ENCODE measurements around the gene GRM7. TPM values are rescaled to one million over a fixed set of nuclear protein-coding genes. Genes with fewer than 3 reads are reported as not detected.

The GRM7 gene
- total and polyA plus RNA-seq, 2 donors (not counting 1 experiment from before 2014, with no cell fraction given), result not detected

DNA sequence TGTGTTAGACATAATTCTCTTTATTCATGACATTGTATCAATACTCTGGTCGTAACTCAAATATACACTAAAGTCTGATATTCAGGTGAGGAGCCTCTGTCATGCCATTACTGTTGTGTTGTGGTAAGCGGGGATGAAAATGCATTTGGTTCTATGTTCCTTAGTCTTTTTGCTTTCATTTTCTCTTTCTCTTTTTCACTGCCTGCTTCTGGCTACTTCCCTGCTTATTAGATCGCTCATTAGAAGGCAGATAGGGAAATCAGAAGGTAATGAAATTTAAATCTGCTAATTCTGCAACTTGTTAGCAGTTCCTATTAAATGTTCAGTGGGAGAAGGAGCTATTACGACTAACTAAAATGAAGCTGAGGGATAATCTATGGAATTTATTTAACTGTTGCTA is 345.0 kb downstream of the GRM7 start:
- peak overlapping the region; percentile 25 for H2AFZ ChIP-seq (ENCODE audit: insufficient read depth, low read depth, low read length, poor library complexity, severe bottlenecking)
- no peaks in the 10 kb centered on the region for H3K27me3 Mint-ChIP-seq
- POLR2A ChIA-PET, result no interaction called here
- peak overlapping the region; percentile 75 for H3K4me3 Mint-ChIP-seq
- no peak for TF ChIP-seq EZH2 (IDR thresholded peaks at IDR 0.05; ENCODE audit: borderline replicate concordance, insufficient read depth, low read depth, low read length, poor library complexity, severe bottlenecking)
- TF ChIP-seq, protein P1, sequence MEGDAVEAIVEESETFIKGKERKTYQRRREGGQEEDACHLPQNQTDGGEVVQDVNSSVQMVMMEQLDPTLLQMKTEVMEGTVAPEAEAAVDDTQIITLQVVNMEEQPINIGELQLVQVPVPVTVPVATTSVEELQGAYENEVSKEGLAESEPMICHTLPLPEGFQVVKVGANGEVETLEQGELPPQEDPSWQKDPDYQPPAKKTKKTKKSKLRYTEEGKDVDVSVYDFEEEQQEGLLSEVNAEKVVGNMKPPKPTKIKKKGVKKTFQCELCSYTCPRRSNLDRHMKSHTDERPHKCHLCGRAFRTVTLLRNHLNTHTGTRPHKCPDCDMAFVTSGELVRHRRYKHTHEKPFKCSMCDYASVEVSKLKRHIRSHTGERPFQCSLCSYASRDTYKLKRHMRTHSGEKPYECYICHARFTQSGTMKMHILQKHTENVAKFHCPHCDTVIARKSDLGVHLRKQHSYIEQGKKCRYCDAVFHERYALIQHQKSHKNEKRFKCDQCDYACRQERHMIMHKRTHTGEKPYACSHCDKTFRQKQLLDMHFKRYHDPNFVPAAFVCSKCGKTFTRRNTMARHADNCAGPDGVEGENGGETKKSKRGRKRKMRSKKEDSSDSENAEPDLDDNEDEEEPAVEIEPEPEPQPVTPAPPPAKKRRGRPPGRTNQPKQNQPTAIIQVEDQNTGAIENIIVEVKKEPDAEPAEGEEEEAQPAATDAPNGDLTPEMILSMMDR (IDR thresholded peaks at IDR 0.05), result no peak
- H3K4me1 ChIP-seq (ENCODE audit: control insufficient read depth in 2 of 2, insufficient read depth in 2 of 2, low read length in 2 of 2), result no peaks in the 10 kb centered on the region
- no peak overlapping the region for H3K27ac ChIP-seq (ENCODE audit: low read length in 2 of 2)
- WGBS (ENCODE audit: insufficient coverage), result no CpG with 5 or more reads among the region's 4 CpGs
- no peak overlapping the region for H3K9ac ChIP-seq (ENCODE audit: low read length)
- H3K36me3 ChIP-seq (replicated peaks in 1 of 2; ENCODE audit: control extremely low read depth in 1 of 2, control insufficient read depth in 1 of 2, extremely low read depth in 1 of 2, insufficient read depth in 2 of 2, low read length in 1 of 2), result no peaks in the 10 kb centered on the region
- ATAC-seq (ENCODE audit: low read depth) (no peak), DNase-seq (no peak)
- H3K4me2 ChIP-seq (replicated peaks; ENCODE audit: low read depth, low read length, poor library complexity, severe bottlenecking), result peak overlapping the region; percentile 33
- intact Hi-C loops (cut with micrococcal nuclease), result no loop called here
- CTCF ChIA-PET, result no interaction called here
- peaks cover 0 to 1% (median 0%) of the 10 kb centered on the region in 3 donors for H3K9me3 ChIP-seq (ENCODE audit: control extremely low read depth in 1 of 3, control insufficient read depth in 2 of 3, insufficient read depth in 1 of 3, low read length in 2 of 3)
- peak overlapping the region in 1 of 5 experiments; percentile 11 for H3K4me3 ChIP-seq (ENCODE audit: control extremely low read depth in 1 of 5, extremely low read depth in 1 of 5, insufficient read depth in 1 of 5, low read depth in 2 of 5, low read length in 4 of 5)
- H3K79me2 ChIP-seq (ENCODE audit: control insufficient read depth, insufficient read depth, low read length), result no peaks in the 10 kb centered on the region
- no peaks in the 10 kb centered on the region for H3K27me3 ChIP-seq (replicated peaks in 1 of 4; ENCODE audit: control extremely low read depth in 1 of 4, control insufficient read depth in 3 of 4, insufficient read depth in 4 of 4, low read length in 3 of 4)
- peaks cover 4% of the 10 kb centered on the region for H3K4me1 Mint-ChIP-seq
- H4K20me1 ChIP-seq (ENCODE audit: control insufficient read depth, insufficient read depth, low read length, poor library complexity, severe bottlenecking), result no peaks in the 10 kb centered on the region
- no peak overlapping the region for H3K27ac Mint-ChIP-seq
- H3K9me3 Mint-ChIP-seq (ENCODE audit: insufficient read depth), result peaks cover 2% of the 10 kb centered on the region

DNA sequence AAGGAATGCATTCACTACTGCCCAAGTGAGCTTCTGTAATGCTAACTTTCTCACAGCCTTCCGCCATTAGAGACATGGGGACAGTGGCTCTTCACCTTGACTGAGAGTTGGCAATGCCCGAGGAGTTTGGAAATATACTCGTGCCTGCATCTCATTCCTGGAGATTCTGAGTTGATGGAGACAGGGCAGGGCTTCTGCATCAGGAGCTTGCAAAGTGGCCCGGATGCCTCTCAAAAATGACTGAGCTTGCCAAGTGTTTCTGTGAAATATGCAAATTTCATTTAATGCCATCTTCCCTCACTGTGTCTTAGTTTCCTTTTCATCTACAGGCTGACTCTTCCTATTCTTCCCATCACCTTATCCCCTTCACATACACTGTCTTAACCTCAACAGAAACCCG is 346.2 kb downstream of the GRM7 start:
- ATAC-seq (ENCODE audit: low read depth), result no peak
- no peak for TF ChIP-seq EZH2 (IDR thresholded peaks at IDR 0.05; ENCODE audit: borderline replicate concordance, insufficient read depth, low read depth, low read length, poor library complexity, severe bottlenecking)
- TF ChIP-seq, protein P1 (IDR thresholded peaks at IDR 0.05), result no peak
- no peak overlapping the region for H3K9ac ChIP-seq (ENCODE audit: low read length)
- H3K27me3 Mint-ChIP-seq, result no peaks in the 10 kb centered on the region
- CTCF ChIA-PET, result no interaction called here
- H3K4me1 Mint-ChIP-seq, result peaks cover 4% of the 10 kb centered on the region
- no peaks in the 10 kb centered on the region for H3K27me3 ChIP-seq (replicated peaks in 1 of 4; ENCODE audit: control extremely low read depth in 1 of 4, control insufficient read depth in 3 of 4, insufficient read depth in 4 of 4, low read length in 3 of 4)
- H3K27ac Mint-ChIP-seq, result no peak overlapping the region
- no peaks in the 10 kb centered on the region for H3K36me3 ChIP-seq (replicated peaks in 1 of 2; ENCODE audit: control extremely low read depth in 1 of 2, control insufficient read depth in 1 of 2, extremely low read depth in 1 of 2, insufficient read depth in 2 of 2, low read length in 1 of 2)
- no peak for DNase-seq
- H3K79me2 ChIP-seq (ENCODE audit: control insufficient read depth, insufficient read depth, low read length), result no peaks in the 10 kb centered on the region
- H4K20me1 ChIP-seq (ENCODE audit: control insufficient read depth, insufficient read depth, low read length, poor library complexity, severe bottlenecking), result no peaks in the 10 kb centered on the region
- no peak overlapping the region for H3K4me2 ChIP-seq (replicated peaks; ENCODE audit: low read depth, low read length, poor library complexity, severe bottlenecking)
- no peaks in the 10 kb centered on the region for H3K4me1 ChIP-seq (ENCODE audit: control insufficient read depth in 2 of 2, insufficient read depth in 2 of 2, low read length in 2 of 2)
- 93% methylated on average over 4 of the region's 5 CpGs for WGBS (ENCODE audit: insufficient coverage)
- H3K27ac ChIP-seq (ENCODE audit: low read length in 2 of 2), result no peak overlapping the region
- POLR2A ChIA-PET, result no interaction called here
- H3K9me3 Mint-ChIP-seq (ENCODE audit: insufficient read depth), result peaks cover 2% of the 10 kb centered on the region
- no peak overlapping the region for H3K4me3 Mint-ChIP-seq
- H3K4me3 ChIP-seq (ENCODE audit: control extremely low read depth in 1 of 5, extremely low read depth in 1 of 5, insufficient read depth in 1 of 5, low read depth in 2 of 5, low read length in 4 of 5), result no peak overlapping the region
- intact Hi-C loops (cut with micrococcal nuclease), result no loop called here
- peaks cover 0 to 1% (median 0%) of the 10 kb centered on the region in 3 donors for H3K9me3 ChIP-seq (ENCODE audit: control extremely low read depth in 1 of 3, control insufficient read depth in 2 of 3, insufficient read depth in 1 of 3, low read length in 2 of 3)
- H2AFZ ChIP-seq (ENCODE audit: insufficient read depth, low read depth, low read length, poor library complexity, severe bottlenecking), result peak overlapping the region; percentile 27
